Inflammatory macrophage treated with lipopolysaccharide for 4 hours (primary cell): ENCODE data around the gene DAGLB.
"Not testable (repeated sequence)": the region's sequence is repeated elsewhere in the genome, so short reads cannot be mapped to it uniquely, and the experiment has no call there.

Experiments used
- DNase-seq: peaks from one replicate; pipeline ENCODE4 v3.0.0-alpha.2; 2020

DAGLB gene

DNA sequence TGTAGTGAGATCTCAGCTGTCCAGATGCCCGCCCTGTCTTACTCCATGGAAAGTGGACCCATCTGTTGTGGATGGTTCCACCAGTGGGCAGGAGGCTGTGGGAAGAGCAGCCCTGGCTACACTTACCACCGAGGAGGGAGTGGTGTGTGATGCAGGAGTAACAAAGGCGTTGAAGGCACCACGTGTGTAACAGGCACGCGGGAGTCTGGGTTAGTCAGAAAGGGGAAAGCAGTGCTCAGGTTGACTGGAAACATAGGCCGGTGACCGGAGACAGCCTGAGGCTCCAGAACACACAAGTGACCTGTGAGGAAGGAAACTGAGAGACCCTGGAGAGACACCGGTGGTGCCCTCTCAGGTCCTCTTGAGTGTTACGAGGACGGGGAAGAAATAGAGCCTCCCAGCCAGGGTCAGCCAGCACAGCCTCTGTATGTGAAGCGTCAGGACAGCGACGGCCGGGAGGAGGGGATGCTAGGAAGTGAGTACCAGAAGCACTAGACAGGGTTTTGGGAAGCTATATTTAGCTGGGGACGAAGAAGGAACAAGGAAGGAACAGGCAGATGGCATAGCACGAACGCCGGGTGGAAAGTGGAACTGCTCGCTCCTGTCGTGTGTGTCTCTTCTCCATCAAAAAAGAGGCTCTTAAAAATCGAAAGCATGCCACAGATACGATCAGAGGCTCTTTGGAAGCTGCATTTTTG is 51.7 kb downstream of the DAGLB start:
- peak; percentile 78 for DNase-seq

- no peak for DNase-seq
Measured at GRCh38 chr7:6394114-6394513, 53.6 kb downstream of the DAGLB start.

GRCh38 chr7:6393667-6394056 is 54.1 kb downstream of the DAGLB start:
- no peak for DNase-seq

GRCh38 chr7:6392712-6393666 is 54.8 kb downstream of the DAGLB start:
- peak; percentile 90 for DNase-seq

- DNase-seq = no peak
Measured at GRCh38 chr7:6389728-6390127, 58.0 kb downstream of the DAGLB start.

DNA sequence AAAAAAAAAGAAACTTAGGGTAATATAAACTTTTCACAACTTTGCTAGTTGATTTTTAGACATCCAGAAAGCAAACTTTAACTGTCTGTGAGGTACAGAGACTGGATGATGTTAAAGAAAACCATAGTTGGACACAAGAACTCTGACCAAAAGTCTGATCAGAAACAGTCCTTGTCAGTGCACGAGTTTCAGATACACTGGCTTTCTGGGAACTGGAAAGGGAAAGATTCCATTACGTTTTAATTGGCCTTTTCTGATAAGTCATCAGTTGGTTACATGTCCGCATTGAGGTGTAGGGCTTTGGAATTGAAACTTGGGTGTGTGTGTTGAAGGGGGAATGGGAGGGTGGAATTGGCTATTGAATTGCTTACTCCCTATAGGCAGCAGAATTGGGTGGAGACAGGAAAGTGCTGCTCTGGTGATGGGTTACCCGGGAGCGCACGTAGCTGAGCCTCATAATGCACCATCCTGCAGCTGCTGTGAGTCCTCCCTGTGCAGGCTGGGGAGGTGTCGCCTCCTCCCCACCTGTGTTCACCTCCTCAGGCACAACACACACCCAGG is 59.9 kb downstream of the DAGLB start:
- DNase-seq = no peak

GRCh38 chr7:6386779-6387178 is 61.0 kb downstream of the DAGLB start:
- no peak for DNase-seq

GRCh38 chr7:6385909-6386560 is 61.7 kb downstream of the DAGLB start:
- DNase-seq = no peak

DNA sequence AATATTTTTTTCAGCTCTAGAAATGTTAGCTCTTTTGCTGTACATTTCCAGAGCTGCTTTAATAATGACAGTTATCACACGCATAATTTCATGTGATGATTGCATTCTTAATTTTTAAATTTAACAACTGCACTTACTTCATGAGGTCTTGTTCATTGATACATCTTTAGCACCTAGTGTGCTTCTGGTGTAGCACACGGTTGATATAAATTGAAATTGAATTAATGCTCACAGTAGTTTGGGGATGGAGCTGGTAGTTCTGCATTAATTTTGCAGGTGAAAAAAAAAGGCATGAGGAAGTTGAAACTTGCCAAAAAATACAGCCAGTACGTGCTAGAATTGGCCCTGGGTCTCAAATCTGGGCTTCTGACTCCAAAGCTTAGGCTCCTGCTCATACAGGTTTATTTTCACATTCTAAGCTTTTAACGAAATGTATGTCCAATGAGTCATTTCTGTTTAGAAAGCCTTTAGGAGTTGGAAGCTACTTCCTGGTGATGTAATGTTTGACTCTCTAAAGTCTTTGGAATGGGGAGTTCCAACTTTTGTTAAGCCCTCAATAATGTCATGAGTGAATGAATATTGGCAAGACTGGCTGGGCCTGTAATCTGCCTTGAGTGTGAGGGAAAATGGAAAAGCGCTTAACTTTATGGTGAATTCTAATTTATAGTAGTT is 62.5 kb downstream of the DAGLB start:
- peak; percentile 98 for DNase-seq

DNA sequence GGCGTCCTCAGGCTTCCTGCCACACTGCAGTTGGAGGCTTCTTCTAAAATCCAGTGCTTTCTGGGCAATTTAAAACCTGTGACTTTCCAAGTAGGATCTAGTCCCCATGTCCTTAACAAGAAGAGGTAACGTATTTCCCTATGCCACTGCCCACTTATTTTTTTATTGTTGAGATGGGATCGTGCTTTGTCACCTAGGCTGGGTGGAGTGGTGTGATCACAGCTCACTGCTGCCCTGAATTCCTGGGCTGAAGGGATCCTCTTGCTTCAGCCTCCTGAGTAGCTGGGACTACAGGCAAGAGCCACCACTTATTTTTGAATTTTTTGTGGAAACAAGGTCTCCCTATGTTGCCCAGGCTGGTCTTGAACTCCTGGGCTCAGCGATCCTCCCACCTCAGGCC is 63.4 kb downstream of the DAGLB start:
- DNase-seq = no peak

DNA sequence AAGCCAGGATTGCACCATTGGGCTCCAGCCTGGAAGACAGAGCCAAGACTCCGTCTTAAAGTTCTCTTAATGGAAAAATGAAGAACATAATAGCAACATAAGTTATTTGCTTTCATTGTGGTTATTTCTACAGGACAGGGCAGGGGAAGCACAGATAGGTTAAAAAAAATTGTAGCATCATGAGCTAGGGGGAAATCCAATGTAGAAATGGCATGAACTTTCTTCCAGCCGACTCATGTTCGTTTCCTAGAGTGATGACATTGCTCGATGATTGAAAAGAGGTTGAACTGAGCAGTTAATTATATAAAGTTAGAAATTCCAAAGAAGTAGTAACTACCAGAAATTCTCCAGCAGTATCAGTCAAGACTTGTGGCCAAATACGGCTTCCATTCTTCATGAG is 64.9 kb downstream of the DAGLB start:
- peak; percentile 90 for DNase-seq

- DNase-seq = not testable (repeated sequence)
Measured at GRCh38 chr7:6381846-6382245, 65.9 kb downstream of the DAGLB start.

GRCh38 chr7:6380310-6381095 is 67.3 kb downstream of the DAGLB start:
- DNase-seq = no peak

- no peak for DNase-seq
Measured at GRCh38 chr7:6379886-6380285, 67.9 kb downstream of the DAGLB start.

- DNase-seq = not testable (repeated sequence)
Measured at GRCh38 chr7:6378556-6378955, 69.2 kb downstream of the DAGLB start.

DNA sequence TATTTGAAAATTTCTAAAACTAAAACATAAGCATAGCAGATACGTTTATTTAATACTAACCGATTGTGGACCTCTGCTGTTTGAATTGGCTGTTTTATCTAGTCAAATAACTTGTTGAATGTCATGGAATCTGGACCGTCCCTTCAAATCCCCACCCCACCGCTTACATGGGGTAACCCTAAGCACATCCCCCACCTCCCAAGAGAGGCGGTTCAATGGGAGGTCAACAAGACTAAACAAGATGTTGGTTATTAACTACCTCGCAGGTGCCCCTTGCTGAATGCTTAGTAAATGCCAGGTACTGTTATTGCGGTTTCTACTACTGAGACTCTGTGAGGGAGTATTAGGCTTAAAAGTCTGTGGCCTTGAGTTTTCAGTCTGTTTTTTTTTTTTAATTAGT is 70.9 kb downstream of the DAGLB start:
- DNase-seq = no peak

GRCh38 chr7:6375348-6376101 is 72.2 kb downstream of the DAGLB start:
- DNase-seq = peak; percentile 22

DNA sequence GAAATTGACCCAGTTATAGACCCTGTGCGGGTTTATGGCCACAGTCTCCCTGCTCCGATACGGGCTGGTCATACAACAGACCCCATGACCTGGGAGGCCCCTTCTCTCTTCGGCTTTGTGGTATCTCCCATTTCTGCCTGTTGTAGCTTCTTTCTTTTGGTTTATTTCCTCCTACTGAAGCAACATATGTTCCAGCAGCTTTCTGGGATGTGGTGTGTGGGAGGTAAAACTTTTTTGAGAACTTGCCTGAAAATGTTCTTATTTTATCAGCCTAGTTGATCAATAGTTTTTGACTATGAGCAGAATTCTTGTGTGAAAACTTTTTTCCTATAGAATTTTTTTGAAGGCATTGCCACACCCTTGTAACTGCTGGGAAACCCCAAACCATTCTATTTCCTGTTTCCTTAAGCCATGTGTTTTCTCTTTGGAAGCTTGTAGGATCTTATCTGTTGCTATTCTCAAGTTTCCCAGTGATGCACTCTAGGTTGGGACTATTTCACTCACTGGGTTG is 80.0 kb downstream of the DAGLB start:
- peak; percentile 71 for DNase-seq

DNA sequence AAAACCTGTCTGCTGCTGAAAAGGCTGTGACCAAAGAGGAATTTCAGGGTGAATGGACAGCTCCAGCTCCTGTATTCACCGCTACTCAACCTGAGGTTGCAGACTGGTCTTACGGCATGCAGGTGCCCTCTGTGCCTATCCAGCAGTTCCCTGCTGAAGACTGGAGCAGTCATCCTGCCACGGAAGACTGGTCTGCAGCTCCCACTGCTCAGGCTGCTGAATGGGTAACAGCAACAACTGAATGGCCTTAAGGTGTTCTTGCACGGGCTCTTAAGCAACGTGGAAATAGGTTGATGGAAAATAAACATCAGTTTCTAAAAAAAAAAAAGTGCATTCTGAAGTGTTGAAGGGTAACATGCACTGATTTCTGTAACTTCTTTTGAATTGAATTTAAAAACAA is 82.3 kb downstream of the DAGLB start:
- DNase-seq = no peak

GRCh38 chr7:6360841-6361240 is 86.9 kb downstream of the DAGLB start:
- peak; percentile 67 for DNase-seq

DNA sequence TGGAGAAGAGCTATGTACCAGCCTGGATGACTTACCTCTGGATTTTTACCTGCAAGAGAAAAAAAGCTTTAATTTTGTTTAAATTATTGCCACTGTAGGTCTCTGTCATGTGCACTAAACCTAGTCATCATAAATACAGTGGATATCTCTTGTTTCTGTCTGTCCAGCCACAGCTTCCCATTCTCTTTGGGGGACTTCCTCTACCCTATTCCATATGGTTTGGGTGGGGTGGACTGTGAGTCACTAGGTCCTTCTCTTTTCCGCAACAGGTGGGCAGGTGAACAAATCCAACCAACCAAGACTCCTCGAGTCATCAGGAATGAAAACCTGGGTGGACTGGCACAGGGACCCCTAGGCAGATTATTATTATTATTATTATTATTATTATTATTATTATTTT is 88.0 kb downstream of the DAGLB start:
- peak; percentile 60 for DNase-seq
